Activated CD8-positive, alpha-beta memory T cell treated with anti-CD3 and anti-CD28 coated beads, Interleukin-2, amount 50 U/mL, for 4 hours (primary cell): ENCODE data around the gene ICAM2.

Experiments
- DNase-seq: peaks from one replicate; pipeline ENCODE4 v3.0.0-alpha.2; 2020

ICAM2 gene

GRCh38 chr17:64020056-64020766 lies at the start of gene ICAM2:
Gene ICAM2 (minus strand): TSS chr17:64020633. CDS start chr17:64006691, 13,942 bp downstream.
- DNase-seq = peak; percentile 87

- DNase-seq = no peak
Observed at GRCh38 chr17:64070213-64070612, 49.8 kb upstream of the ICAM2 start.

- no peak for DNase-seq
Observed at GRCh38 chr17:64069143-64069542, 48.7 kb upstream of the ICAM2 start.

DNA sequence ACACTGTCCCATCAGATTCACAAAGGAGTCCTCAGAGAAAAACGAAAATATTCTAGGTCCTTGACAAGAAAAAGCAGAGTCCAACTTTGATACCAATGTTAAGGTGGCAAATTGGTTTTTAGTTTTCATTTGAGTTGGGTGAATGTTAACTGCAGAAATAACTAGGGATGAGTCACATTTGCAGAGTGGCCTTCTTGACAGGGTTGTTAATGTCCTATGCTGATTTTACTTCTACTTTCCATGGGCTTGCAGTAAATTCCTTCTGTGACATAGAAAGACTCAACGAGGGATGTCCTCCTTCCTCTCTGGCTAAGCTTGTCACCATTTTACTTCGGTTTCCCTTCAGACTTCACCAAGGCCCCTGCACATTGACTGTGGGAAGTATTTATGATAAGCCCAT lies 47.2 kb upstream of the ICAM2 start:
- no peak for DNase-seq

DNA sequence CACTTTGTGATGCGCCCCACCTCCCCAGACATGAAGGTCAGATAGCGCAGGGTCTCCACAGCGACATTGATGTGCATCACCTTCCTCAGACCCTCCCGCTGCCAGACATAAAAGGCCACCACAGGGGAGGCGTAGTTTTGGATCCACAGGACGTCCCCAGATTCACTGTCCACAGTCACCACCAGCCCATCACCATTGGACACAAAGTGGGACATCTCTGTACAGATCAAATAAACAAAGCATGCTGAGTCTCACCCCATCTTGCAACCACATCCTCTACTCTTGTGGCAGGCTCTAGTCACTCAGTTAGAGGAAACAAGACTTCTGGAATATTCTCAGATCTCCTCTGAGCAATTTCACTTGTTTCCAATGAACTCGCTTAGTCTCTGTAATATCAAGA lies 46.3 kb upstream of the ICAM2 start:
- no peak for DNase-seq

DNA sequence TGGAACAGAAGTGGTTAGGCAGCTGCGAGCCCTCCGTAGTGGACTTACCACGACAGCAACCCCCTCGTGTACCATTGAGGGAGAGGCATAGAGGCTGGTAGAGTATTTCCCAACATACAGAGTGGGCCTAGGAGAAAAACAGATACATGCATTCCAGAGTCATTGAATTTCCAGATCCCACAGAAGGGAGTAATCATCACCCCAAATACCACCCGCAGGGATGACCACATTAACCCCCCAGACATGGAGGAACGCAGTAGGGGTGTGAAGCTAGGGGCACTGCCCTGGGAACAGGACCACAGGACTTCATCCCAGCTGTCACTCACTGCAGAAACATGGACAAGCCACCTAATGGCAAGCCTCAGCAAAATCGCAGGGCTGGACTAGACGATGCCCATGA lies 44.7 kb upstream of the ICAM2 start:
- no peak for DNase-seq

DNA sequence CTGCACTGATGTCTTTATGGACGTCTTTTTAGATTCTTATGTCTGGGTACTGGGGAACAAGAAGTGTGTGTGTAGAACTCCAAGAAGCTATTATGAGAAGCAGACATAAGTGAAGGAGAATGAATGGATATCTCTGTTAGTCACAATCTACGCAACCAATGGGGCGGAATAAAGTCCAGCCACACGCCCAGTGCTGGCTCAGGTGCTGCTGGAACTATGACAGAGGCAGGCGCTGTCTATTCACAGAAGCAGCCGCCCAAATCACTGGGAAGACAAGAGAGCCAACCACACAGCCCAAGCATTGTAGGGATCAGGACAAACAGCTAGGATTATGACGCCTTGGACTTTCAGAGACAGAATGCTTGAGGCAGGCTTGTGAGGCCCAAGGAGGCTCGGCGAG lies 43.9 kb upstream of the ICAM2 start:
- no peak for DNase-seq

- peak; percentile 52 for DNase-seq
Observed at GRCh38 chr17:64063766-64064224, 43.4 kb upstream of the ICAM2 start.

- DNase-seq = no peak
Observed at GRCh38 chr17:64063088-64063487, 42.7 kb upstream of the ICAM2 start.

- DNase-seq = no peak
Observed at GRCh38 chr17:64061178-64061898, 40.9 kb upstream of the ICAM2 start.

DNA sequence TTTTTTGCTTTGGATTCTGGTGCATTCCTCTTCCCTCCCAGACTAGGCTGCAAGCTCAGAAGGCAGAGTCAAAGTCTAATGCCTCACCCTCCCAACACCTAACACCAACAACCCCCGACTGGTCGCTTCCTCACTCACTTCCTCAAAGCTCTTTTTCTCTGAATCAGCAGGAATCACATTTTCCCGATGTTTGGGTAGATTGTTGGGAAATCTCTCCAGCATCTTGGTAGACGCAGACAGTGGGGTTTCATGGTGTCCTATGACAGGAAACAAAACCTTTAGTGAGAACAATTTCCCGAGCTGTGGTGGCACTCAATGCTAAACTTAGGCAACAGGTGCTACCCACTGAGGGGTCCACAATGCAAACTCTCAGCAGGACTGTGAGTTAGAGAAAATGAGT lies 39.9 kb upstream of the ICAM2 start:
- no peak for DNase-seq

GRCh38 chr17:64059756-64060155 lies 39.3 kb upstream of the ICAM2 start:
- no peak for DNase-seq

- DNase-seq = no peak
Observed at GRCh38 chr17:64058621-64059020, 38.2 kb upstream of the ICAM2 start.

- no peak for DNase-seq
Observed at GRCh38 chr17:64057701-64058263, 37.3 kb upstream of the ICAM2 start.

GRCh38 chr17:64056269-64057005 lies 36.0 kb upstream of the ICAM2 start:
- no peak for DNase-seq

DNA sequence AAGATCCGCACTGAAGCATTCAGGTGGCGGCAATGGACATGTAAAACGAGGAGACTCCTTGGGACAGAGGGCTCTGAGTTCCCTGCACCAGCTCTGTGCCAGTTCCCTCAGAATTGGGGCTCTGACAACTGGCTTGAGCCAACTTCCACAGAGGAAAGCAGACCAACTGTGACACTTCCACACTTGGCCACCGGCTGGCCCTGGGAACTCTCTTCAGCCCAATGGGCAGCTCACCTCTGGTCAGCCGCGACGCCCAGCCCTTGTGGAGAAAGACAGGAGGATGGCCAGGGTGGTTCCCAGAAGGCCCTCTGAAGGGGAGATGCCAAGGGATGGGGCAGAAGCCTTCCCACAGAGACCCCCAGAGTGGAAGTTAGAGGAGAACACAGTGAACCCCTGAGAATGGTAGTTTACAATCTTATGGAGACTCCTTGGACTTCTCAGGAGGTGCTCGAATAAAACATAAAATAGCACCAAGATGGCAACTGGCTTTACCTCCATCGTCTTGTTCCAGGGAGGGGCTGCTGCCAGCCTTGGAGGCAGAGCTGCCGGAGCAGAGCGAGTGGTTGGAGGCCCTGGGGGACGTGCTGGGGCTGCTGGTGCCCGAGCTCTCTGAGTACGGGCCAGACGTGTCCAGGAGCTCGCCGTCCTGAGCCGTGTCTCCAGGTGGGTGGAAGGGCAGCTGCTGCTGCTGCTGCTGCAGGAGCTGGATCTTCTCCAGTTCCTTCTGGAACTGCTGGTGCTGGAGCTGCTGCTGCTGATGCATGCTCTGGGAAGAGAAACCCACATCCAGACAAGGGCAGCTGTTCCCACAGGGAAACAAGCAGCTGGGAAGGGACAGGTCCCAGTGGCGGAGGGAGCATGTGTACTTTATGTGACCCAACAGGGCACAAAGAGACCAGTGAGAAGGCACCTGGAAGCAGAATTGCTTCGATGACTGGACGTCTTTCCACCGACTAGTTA lies 35.0 kb upstream of the ICAM2 start:
- DNase-seq = no peak

DNA sequence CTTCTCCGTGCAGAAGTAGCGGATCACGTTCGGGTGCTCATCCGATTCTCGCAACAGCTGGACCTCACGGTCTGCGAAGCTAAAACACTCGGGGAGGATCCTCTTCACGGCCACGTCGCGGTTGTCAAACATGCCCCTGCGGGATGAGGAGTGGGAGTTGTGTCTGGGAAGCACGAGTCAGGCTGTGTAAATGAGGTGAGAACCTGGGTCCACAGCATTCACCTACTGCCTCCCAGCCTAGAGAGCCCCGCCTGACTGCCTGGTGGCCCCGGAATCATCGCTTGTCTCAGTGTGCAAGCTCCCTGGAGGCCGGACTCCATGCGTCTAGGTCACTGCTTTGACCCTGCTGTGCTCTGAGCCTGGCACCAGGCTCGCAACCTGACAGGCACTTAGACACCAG lies 33.9 kb upstream of the ICAM2 start:
- DNase-seq = no peak

DNA sequence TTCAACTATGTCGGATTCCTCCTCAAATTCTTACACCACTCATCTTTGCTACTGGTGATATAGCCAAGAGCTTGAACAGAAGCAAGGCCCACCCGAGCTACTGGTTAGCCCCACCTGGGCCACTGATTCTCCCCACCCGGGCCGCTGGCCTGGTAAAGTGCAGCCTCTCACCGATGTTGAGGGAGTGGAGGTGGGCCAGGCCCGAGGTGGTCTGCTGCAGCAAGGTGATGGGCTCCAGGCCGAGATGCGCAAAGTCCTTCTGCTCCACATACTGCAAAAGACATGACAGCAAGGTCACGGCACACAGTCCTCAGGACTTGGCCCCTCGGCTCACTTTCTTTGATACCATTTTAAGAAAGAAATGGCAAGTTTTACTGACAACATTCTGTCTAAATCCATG lies 32.7 kb upstream of the ICAM2 start:
- DNase-seq = no peak

DNA sequence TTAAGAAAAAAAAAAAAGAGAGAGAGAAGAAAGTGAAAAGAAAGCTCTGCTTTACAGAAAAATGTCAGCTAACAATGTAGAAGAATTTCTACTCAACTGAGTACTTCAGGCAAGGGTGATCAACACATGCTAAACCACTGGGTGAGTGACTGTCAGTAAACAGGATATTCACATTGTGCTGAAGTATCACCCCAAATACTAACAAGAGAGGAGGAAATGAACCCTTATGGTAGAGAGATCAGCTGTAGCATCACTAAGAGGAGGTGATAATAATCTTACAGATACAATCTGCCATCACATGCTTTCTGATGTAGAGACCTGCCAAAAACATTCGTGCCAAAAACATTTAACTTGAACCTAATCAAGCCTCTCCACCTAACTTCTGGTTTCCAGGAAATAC lies 30.7 kb upstream of the ICAM2 start:
- no peak for DNase-seq

DNA sequence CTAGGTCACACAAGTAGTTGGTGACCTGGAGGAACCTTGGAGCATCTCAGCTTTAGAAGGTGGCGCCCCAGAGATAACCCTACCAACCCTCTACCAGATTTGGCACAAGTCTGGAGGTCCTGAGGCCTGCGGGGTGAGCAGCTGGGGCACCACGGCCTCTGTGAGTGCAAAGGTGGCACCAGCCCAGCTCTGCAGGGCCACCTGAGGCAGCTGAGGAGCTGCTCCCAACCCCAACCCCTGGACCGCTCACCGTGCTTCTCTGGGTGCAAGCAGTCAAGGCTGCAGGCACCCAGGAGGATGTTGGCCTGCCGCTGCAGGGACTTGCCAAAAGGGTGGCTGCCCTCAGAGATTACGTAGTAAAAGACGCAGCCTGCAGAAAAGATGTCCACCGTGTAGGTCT lies 28.4 kb upstream of the ICAM2 start:
- no peak for DNase-seq

- no peak for DNase-seq
Observed at GRCh38 chr17:64045176-64045575, 24.7 kb upstream of the ICAM2 start.
